Gastrocnemius medialis (tissue), 4 donors: ENCODE measurements around the gene FAM210A.
"Not testable (repeated sequence)": the region's sequence is repeated elsewhere in the genome, so short reads cannot be mapped to it uniquely, and the experiment has no call there.

Experiments used
- CTCF ChIP-seq, 5 experiments: fragments of 450-650 bp in 3 of 5; fragments of 200-600 bp in 2 of 5; sonication (generic) in 2 of 5; IDR thresholded peaks in 4 of 5; conservative IDR thresholded peaks in 1 of 5; 1 replicate in 4 of 5; 2 replicates in 1 of 5; pipeline ENCODE4 v1.5.1; 2016 to 2019; ENCODE audit warnings: antibody characterized with exemption in 5 of 5, mild to moderate bottlenecking in 3 of 5, moderate library complexity in 3 of 5
- POLR2A ChIP-seq, 2 donors: fragments of 450-650 bp; IDR thresholded peaks; one replicate each; pipeline ENCODE4 v1.6.1; 2017; ENCODE audit warnings: antibody characterized with exemption in 2 of 2, mild to moderate bottlenecking in 2 of 2, moderate library complexity in 2 of 2

GRCh38 chr18:13677350-13677749 is 49.0 kb downstream of the FAM210A start:
- TF ChIP-seq CTCF (IDR thresholded peaks at IDR 0.05 in 4 of 5, conservative IDR thresholded peaks at IDR 0.05 in 1 of 5); POLR2A (IDR thresholded peaks at IDR 0.05): not testable (repeated sequence)
